GM23338 (cell line): ENCODE measurements around the gene UBASH3B. TPM values are rescaled to one million over a fixed set of nuclear protein-coding genes. Genes with fewer than 3 reads are reported as not detected.

ENCODE experiments used
- ATAC-seq: fragments of 200-7000 bp; cut with Tn5 transposase; 3 replicates; pipeline ENCODE4 v1.9.1; 2020
- DNase-seq: peaks from one replicate; pipeline ENCODE4 v3.0.0-alpha.2; 2015; ENCODE audit warnings: low spot score
- H2AFZ ChIP-seq: fragments of 200-600 bp; sonication (generic); 2 replicates; pipeline ENCODE4 v1.8.0; 2016; ENCODE audit warnings: antibody characterized with exemption, mild to moderate bottlenecking, moderate library complexity
- H3F3A ChIP-seq: fragments of 200-600 bp; sonication (generic); replicated peaks from 2 replicates; pipeline ENCODE4 v1.8.0; 2017; ENCODE audit warnings: antibody characterized with exemption, mixed run types, low read depth
- H3K27ac ChIP-seq: fragments of 200-600 bp; sonication (generic); 2 replicates; pipeline ENCODE4 v1.6.1; 2016; ENCODE audit warnings: low read depth
- H3K27me3 ChIP-seq: fragments of 200-600 bp; sonication (generic); 2 replicates; pipeline ENCODE4 v1.8.0; 2016; ENCODE audit warnings: mild to moderate bottlenecking, mixed run types, moderate library complexity; ENCODE audit not compliant: insufficient read depth
- H3K36me3 ChIP-seq: fragments of 200-600 bp; sonication (generic); 2 replicates; pipeline ENCODE4 v1.8.0; 2016; ENCODE audit warnings: mild to moderate bottlenecking; ENCODE audit not compliant: insufficient read depth
- H3K4me1 ChIP-seq: fragments of 200-600 bp; sonication (generic); 2 replicates; pipeline ENCODE4 v1.8.0; 2016; ENCODE audit warnings: mild to moderate bottlenecking, moderate library complexity; ENCODE audit not compliant: insufficient read depth
- H3K4me2 ChIP-seq: fragments of 200-600 bp; sonication (generic); 2 replicates; pipeline ENCODE4 v1.7.1; 2017; ENCODE audit warnings: mixed run types
- H3K4me3 ChIP-seq: fragments of 200-600 bp; sonication (generic); 2 replicates; pipeline ENCODE4 v1.6.1; 2016; ENCODE audit warnings: mixed run types
- H3K79me2 ChIP-seq: fragments of 200-600 bp; sonication (generic); replicated peaks from 2 replicates; pipeline ENCODE4 v1.8.0; 2017; ENCODE audit warnings: mild to moderate bottlenecking; ENCODE audit not compliant: insufficient read depth
- H3K9me2 ChIP-seq: fragments of 200-600 bp; sonication (generic); 2 replicates; pipeline ENCODE4 v1.8.0; 2017; ENCODE audit not compliant: insufficient read depth
- H4K20me1 ChIP-seq: fragments of 200-600 bp; sonication (generic); replicated peaks from 2 replicates; pipeline ENCODE4 v1.8.0; 2017; ENCODE audit warnings: mild to moderate bottlenecking; ENCODE audit not compliant: insufficient read depth
- H3K27ac Mint-ChIP-seq: 2 replicates; pipeline ENCODE4 v1.8.0; 2020; ENCODE audit warnings: inconsistent platforms, mild to moderate bottlenecking, moderate library complexity, mixed read lengths
- H3K27me3 Mint-ChIP-seq: 3 replicates; pipeline ENCODE4 v1.8.0; 2022; ENCODE audit warnings: low read depth, mild to moderate bottlenecking, moderate library complexity, mixed read lengths, inconsistent platforms; ENCODE audit not compliant: insufficient read depth, poor library complexity
- H3K36me3 Mint-ChIP-seq: 3 replicates; pipeline ENCODE4 v1.8.0; 2021; ENCODE audit warnings: low read depth, mild to moderate bottlenecking, inconsistent platforms, moderate library complexity, mixed read lengths
- H3K4me1 Mint-ChIP-seq: 3 replicates; pipeline ENCODE4 v1.8.0; 2020; ENCODE audit warnings: mild to moderate bottlenecking, inconsistent platforms, mixed read lengths
- H3K4me3 Mint-ChIP-seq: 3 replicates; pipeline ENCODE4 v1.8.0; 2021; ENCODE audit warnings: moderate library complexity, mild to moderate bottlenecking, inconsistent platforms, mixed read lengths
- H3K9me3 Mint-ChIP-seq: 3 replicates; pipeline ENCODE4 v1.8.0; 2020; ENCODE audit warnings: moderate library complexity, mild to moderate bottlenecking, inconsistent platforms, mixed read lengths
- CREB1 ChIP-seq: fragments of 250-450 bp; sonication (Bioruptor Pico); IDR thresholded peaks from 2 replicates; pipeline ENCODE4 v1.5.0; 2020; ENCODE audit warnings: low read depth, mild to moderate bottlenecking, moderate library complexity
- CTCF ChIP-seq, 2 experiments: fragments of 200-600 bp in 1 of 2; sonication (generic) in 1 of 2; conservative IDR thresholded peaks; 2 replicates each; pipeline versions ENCODE4 v1.5.1 to v1.6.1; 2016 to 2017; ENCODE audit warnings: antibody characterized with exemption in 2 of 2, low read depth in 2 of 2, mild to moderate bottlenecking in 2 of 2, moderate library complexity in 1 of 2
- ETS1 ChIP-seq: IDR thresholded peaks from 2 replicates; pipeline ENCODE4 v1.6.1; 2016; ENCODE audit warnings: antibody characterized with exemption
- EZH2 ChIP-seq: fragments of 200-600 bp; sonication (generic); IDR thresholded peaks from one replicate; pipeline ENCODE4 v1.8.0; 2017; ENCODE audit warnings: antibody characterized with exemption, mild to moderate bottlenecking, low read depth; ENCODE audit not compliant: unreplicated experiment
- EZH2phosphoT487 ChIP-seq: fragments of 200-600 bp; sonication (generic); IDR thresholded peaks from one replicate; pipeline ENCODE4 v1.8.1; 2018; ENCODE audit warnings: antibody characterized with exemption; ENCODE audit not compliant: unreplicated experiment
- JUNB ChIP-seq: IDR thresholded peaks from one replicate; pipeline ENCODE4 v1.6.1; 2016; ENCODE audit warnings: antibody characterized with exemption; ENCODE audit not compliant: unreplicated experiment
- NANOG ChIP-seq: IDR thresholded peaks from 2 replicates; pipeline ENCODE4 v1.6.1; 2016; ENCODE audit warnings: antibody characterized with exemption, borderline replicate concordance
- POLR2AphosphoS5 ChIP-seq: IDR thresholded peaks from 2 replicates; pipeline ENCODE4 v1.6.1; 2016; ENCODE audit warnings: antibody characterized with exemption, low read depth
- REST ChIP-seq: IDR thresholded peaks from one replicate; pipeline ENCODE4 v1.6.1; 2018; ENCODE audit warnings: antibody characterized with exemption; ENCODE audit not compliant: unreplicated experiment
- STAT1 ChIP-seq: IDR thresholded peaks from one replicate; pipeline ENCODE4 v1.6.1; 2016; ENCODE audit warnings: antibody characterized with exemption; ENCODE audit not compliant: unreplicated experiment
- ZNF114 ChIP-seq: fragments of 250-450 bp; sonication (Bioruptor Pico); IDR thresholded peaks from 2 replicates; pipeline ENCODE4 v1.5.0; 2020; ENCODE audit warnings: mild to moderate bottlenecking, moderate library complexity
- ZNF331 ChIP-seq: fragments of 250-450 bp; sonication (Bioruptor Pico); IDR thresholded peaks from 2 replicates; pipeline ENCODE4 v1.5.0; 2020; ENCODE audit warnings: low read depth, mild to moderate bottlenecking, moderate library complexity
- ZNF462 ChIP-seq: fragments of 250-450 bp; sonication (Bioruptor Pico); IDR thresholded peaks from 2 replicates; pipeline ENCODE4 v1.5.0; 2020; ENCODE audit warnings: mild to moderate bottlenecking, moderate library complexity
- polyA plus RNA-seq: library from polyadenylated mRNA; unstranded; fragments of >200 nt; fragmentation: Nextera tagmentation; extraction: Ambion mirVana; gene quantifications from 2 replicates; pipeline ENCODE4 v1.2.1, GENCODE V29; 2016
- total RNA-seq: library from RNA; depleted of rRNA; stranded (reverse); fragments of >200 nt; shearing (Covaris generic); gene quantifications from 2 replicates; pipeline ENCODE4 v1.2.3, GENCODE V29; 2014

Gene UBASH3B
- total and polyA plus RNA-seq, 2 experiments from 2014 or later = 2.1 to 12.0 TPM

- H3K4me2 ChIP-seq = no peak overlapping the region
- DNase-seq (no peak), ATAC-seq (no peak)
- H3K4me3 ChIP-seq = no peak overlapping the region
- peaks cover 8% of the 10 kb centered on the region for H3K4me1 Mint-ChIP-seq
- no peak overlapping the region for H3K27ac ChIP-seq
- H3K36me3 Mint-ChIP-seq = no peaks in the 10 kb centered on the region
- H3F3A ChIP-seq = no peaks in the 10 kb centered on the region
- H2AFZ ChIP-seq = no peak overlapping the region
- no peak overlapping the region for H3K27ac Mint-ChIP-seq
- H4K20me1 ChIP-seq = no peaks in the 10 kb centered on the region
- H3K4me3 Mint-ChIP-seq = no peak overlapping the region
- no peaks in the 10 kb centered on the region for H3K36me3 ChIP-seq
- peaks cover 29% of the 10 kb centered on the region for H3K27me3 ChIP-seq
- TF ChIP-seq JUNB (no peak), CREB1 (no peak), NANOG (no peak), ETS1 (no peak), ZNF462 (CRISPR knock-in tag) (no peak), EZH2 (no peak), ZNF331 (CRISPR knock-in tag) (no peak), STAT1 (no peak), EZH2phosphoT487 (no peak), ZNF114 (CRISPR knock-in tag) (no peak), REST (no peak), POLR2AphosphoS5 (no peak), CTCF (conservative IDR thresholded peaks at IDR 0.05; ENCODE audit: low read depth in 2 of 2) (no peak)
- peaks cover 33% of the 10 kb centered on the region for H3K27me3 Mint-ChIP-seq
- peaks cover 5% of the 10 kb centered on the region; the same call in 1 of the 2 replicates for H3K4me1 ChIP-seq
- no peaks in the 10 kb centered on the region for H3K9me2 ChIP-seq
- no peaks in the 10 kb centered on the region for H3K9me3 Mint-ChIP-seq
- H3K79me2 ChIP-seq = peaks cover 5% of the 10 kb centered on the region; the same call in 1 of the 2 replicates
Measured at GRCh38 chr11:122652495-122652894, 3.0 kb upstream of the UBASH3B start.
